Mucosa of rectum (tissue), 2 donors: ENCODE data around the gene FCHSD1.

Source experiments
- H3K27ac ChIP-seq, 2 donors: one replicate each; pipeline ENCODE4 v1.7.0; 2013; ENCODE audit warnings: inconsistent platforms in 2 of 2, low read depth in 2 of 2, low read length in 2 of 2
- H3K27me3 ChIP-seq, 2 donors: one replicate each; pipeline ENCODE4 v1.7.0; 2013; ENCODE audit warnings: low read length in 2 of 2; ENCODE audit not compliant: control insufficient read depth in 2 of 2, insufficient read depth in 2 of 2
- H3K36me3 ChIP-seq, 2 donors: one replicate each; pipeline ENCODE4 v1.7.0; 2013; ENCODE audit warnings: low read length in 2 of 2; ENCODE audit not compliant: control insufficient read depth in 2 of 2, insufficient read depth in 2 of 2
- H3K4me1 ChIP-seq, 2 donors: one replicate each; pipeline ENCODE4 v1.7.0; 2013; ENCODE audit warnings: low read length in 2 of 2, mild to moderate bottlenecking in 1 of 2; ENCODE audit not compliant: control insufficient read depth in 2 of 2, insufficient read depth in 2 of 2
- H3K4me3 ChIP-seq, 2 donors: one replicate each; pipeline ENCODE4 v1.7.0; 2013; ENCODE audit warnings: low read length in 2 of 2
- H3K9ac ChIP-seq, 2 donors: one replicate each; pipeline ENCODE4 v1.7.0; 2013; ENCODE audit warnings: low read length in 2 of 2, low read depth in 1 of 2, mild to moderate bottlenecking in 1 of 2
- H3K9me3 ChIP-seq, 2 donors: one replicate each; pipeline ENCODE4 v1.7.0; 2013; ENCODE audit warnings: low read length in 2 of 2; ENCODE audit not compliant: control insufficient read depth in 2 of 2
- donor health status: healthy.
- donor health status: Normal muscosa, but diverticular disease.

The FCHSD1 gene

DNA sequence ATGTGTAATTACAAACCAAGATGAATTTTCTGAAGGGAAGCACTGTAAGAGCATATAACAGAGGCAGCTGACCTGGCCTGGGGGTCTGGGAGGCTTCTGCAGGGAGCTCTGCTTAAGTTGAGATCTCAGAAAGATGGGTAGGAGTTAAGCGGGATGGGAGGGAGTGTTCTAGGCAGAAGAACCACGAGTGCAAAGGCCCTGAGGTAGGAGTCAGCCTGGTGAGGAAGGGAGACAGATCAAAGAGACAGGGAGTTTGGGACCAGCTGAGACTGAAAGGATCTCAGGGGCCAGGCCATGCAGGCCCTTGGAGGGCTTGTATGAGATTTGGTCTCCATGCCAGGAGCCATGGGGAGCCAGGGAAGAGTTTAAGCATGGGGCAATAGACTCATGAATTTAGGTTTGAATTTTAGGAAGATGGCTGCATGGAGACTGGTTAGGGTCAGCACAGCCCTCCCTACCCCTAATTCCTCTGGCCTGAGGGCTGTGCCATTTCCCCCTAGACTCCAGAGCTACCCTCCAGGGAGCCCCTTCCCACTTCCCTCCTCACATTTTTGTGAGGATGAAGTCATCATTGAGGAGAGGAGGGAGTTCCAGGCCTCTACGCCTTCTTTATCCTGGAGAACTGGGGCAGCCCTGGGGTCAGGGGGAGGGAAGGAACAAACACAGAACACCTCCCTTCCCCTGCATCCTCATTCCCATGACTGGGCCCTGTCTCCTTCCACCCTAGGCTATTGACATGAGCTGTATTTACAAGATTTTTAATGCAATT is 35.6 kb upstream of the FCHSD1 start:
- H3K4me1 ChIP-seq = peaks cover 7 to 10% of the 10 kb centered on the region in 2 donors
- H3K27ac ChIP-seq = no peak overlapping the region
- no peak overlapping the region for H3K4me3 ChIP-seq
- no peaks in the 10 kb centered on the region for H3K9me3 ChIP-seq
- no peaks in the 10 kb centered on the region for H3K36me3 ChIP-seq
- H3K9ac ChIP-seq = no peak overlapping the region
- no peaks in the 10 kb centered on the region for H3K27me3 ChIP-seq

DNA sequence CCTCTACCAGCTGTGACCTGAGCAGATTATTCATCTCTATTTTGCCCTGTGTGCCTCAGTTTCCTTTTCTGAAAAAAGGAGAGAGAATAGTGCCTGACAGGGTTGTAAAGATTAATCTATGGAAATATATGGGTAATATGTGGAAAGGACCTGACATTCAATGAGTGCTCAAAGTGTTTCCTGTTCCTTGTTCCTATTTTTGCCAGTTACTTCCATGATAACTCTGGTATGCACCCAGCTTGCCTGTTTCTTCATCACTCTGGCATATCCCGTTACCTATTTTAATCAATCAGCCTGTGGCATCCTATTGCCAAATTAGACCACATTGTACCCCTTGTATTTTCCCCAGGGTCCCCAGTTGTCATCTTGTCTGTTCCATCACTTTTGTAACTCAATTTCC is 34.4 kb upstream of the FCHSD1 start:
- H3K4me3 ChIP-seq = no peak overlapping the region
- no peaks in the 10 kb centered on the region for H3K9me3 ChIP-seq

DNA sequence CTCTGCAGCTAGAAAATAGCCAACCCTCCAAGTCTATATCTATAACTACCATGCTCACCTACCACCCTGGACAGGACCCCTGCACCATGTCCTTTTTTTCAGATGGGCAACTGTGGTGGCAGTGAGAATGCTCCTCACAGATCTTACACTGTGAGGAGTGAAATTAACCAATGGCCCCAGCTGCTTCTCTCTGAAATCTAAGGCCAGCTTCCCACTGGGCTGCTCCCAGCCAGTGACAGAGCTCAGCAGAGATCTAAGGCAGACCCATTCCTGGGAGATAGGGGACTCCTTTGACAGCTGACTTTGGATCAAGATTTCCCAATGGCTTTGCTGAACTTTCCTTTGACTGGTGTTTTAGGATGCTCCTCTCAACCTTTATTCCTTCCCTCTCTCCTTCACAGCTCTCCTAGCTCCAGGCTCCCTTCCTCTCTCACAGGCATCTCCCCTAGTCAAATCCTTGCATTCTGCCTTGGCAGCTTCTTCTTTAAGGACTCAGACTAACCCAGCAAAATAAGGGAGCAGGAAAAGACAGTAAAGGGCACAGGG is 32.5 kb upstream of the FCHSD1 start:
- Histone ChIP-seq H3K27me3 (no peaks in the 10 kb centered on the region), H3K4me1 (peaks cover 17 to 18% of the 10 kb centered on the region in 2 donors), H3K9ac (no peak overlapping the region), H3K27ac (peak overlapping the region in 1 of 2 donors; percentile 32), H3K9me3 (no peaks in the 10 kb centered on the region), H3K4me3 (no peak overlapping the region), H3K36me3 (no peaks in the 10 kb centered on the region)

More for the DNA sequence above, 34.4 kb upstream of the FCHSD1 start:
- Histone ChIP-seq H3K27me3 (no peaks in the 10 kb centered on the region), H3K9ac (no peak overlapping the region), H3K27ac (no peak overlapping the region), H3K36me3 (no peaks in the 10 kb centered on the region), H3K4me1 (peaks cover 17% of the 10 kb centered on the region in 2 donors)

DNA sequence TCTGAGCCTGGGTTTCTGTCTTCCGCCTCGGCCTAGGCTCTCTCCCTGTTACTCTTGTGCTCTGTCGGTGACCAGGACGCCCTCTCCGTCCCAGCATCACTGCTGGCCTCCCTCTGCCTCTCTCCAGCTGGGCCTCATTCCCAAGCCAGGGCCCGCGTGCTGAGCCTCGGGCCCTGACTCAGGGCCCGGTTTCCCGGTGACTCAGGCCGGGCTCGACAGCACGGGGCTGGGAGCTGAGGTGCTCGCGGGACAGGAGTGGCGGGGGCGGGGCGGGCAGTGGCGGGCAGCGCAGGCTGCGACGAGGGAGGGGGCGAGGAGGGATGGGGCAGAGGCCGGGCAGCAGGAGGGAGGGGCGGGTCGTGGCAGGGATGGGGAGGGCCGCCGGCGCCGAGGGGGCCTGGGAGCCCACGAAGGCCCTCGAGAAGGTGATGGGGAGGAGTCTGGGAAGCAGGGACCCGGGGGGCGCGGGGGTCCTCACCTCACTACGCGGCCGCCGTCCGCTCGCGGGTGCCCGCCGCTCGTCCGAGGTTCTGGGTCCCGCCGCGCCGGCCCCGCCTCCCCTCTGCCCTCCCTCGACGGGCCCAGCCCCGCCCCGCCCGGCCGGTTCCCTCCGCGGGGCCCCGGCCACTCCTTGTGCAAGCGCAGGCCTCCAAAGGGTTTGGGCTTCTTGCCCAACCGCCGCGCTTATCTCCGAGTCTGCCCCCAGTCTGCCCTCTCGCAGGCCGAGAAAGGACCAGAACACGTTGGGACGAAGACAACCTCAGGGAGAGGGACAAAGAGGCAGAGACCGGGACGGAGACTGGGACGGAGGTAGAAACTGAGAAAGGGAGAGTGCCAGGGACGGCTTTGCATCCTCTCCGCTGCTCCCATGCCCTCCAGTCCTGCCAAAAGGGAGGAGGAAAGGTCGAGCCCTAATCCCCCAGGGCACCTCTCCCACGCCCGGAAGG is 30.8 kb upstream of the FCHSD1 start, which contains the start of gene ARAP3:
Gene ARAP3, minus strand, starts transcription at position 536 of the 947 bp plus-strand sequence. CDS start 1,744 bp downstream, outside the sequence.
- H3K36me3 ChIP-seq = no peaks in the 10 kb centered on the region
- peak within 1 kb of the TSS; percentile 64 to 79 for H3K9ac ChIP-seq
- H3K9me3 ChIP-seq = no peaks in the 10 kb centered on the region
- peak within 1 kb of the TSS; percentile 57 to 68 for H3K4me3 ChIP-seq
- no peaks in the 10 kb centered on the region for H3K27me3 ChIP-seq
- peak within 1 kb of the TSS; percentile 73 to 76 for H3K27ac ChIP-seq
- H3K4me1 ChIP-seq = peaks cover 17 to 18% of the 10 kb centered on the region in 2 donors

DNA sequence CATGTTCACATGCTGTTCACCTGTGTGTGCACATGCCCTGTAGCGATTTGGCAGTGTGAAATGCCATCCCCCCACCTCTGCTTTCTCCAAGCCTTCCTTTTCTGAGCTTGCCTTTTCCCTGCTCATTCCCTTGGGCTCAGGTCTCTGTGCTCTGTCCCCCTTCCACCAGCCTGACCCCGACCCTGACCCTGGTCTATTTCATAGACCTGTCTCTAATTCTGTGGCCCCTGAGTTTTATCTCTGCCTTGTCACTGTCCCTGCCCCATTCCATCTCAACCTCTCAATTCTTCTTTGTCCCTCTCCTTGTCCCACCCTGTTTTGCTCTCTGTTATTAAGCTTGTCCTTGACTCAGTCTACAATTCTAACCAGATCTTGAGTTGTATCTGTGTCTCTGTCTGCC is 30.1 kb upstream of the FCHSD1 start:
- Histone ChIP-seq H3K9me3 (no peaks in the 10 kb centered on the region), H3K36me3 (no peaks in the 10 kb centered on the region), H3K27ac (peak overlapping the region; percentile 50 to 73), H3K9ac (peak overlapping the region; percentile 64 to 79), H3K4me3 (peak overlapping the region; percentile 54 to 58), H3K27me3 (no peaks in the 10 kb centered on the region), H3K4me1 (peaks cover 17 to 18% of the 10 kb centered on the region in 2 donors)

DNA sequence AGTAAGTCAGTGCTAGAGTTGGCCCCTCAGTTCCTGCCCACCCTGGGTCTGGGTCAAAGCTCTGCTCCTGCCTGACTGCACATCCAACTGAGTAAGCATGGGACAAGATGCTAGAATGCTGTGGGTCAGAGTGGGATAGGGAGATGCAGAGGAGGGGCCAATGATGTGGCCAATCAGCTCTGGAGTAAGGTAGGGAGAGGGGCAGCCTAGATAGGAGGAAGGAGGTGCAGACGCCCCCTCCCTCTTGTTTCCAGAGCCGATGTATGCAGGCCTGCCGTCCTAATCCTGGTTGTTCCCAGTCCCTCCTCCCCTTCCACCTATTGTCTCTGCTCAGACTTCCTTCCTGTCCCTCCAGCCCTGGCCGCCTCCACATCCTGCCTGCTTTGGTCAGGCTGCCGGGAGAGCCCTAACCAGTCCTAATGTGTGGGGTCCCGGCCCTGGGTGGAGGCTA is 29.6 kb upstream of the FCHSD1 start:
- peak overlapping the region; percentile 3 to 64 for H3K9ac ChIP-seq
- peak overlapping the region; percentile 50 to 73 for H3K27ac ChIP-seq
- H3K36me3 ChIP-seq = no peaks in the 10 kb centered on the region
- no peaks in the 10 kb centered on the region for H3K9me3 ChIP-seq
- peak overlapping the region in 1 of 2 donors; percentile 58 for H3K4me3 ChIP-seq
- no peaks in the 10 kb centered on the region for H3K27me3 ChIP-seq
- peaks cover 17 to 18% of the 10 kb centered on the region in 2 donors for H3K4me1 ChIP-seq

DNA sequence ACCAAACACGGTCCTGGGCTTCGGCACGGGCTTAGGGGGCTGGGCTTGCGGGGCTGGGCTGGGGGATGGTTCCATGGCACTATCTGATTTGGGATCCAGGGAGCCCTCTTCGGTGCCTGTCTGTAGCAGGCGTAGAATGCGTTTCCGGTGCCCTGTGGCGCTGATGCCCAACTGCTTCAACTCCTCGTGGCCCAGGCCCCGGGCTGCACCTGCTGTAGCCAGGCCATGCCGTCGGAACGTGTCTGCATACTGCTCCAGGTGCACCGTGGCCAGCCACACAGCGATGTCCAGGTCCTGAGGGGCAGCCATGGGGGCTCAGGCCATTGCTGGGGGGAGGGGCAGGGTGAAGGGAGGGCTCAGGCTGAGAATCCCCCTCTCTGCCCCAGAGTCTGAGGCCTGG is 29.0 kb upstream of the FCHSD1 start:
- no peak overlapping the region for H3K4me3 ChIP-seq
- no peak overlapping the region for H3K27ac ChIP-seq

DNA sequence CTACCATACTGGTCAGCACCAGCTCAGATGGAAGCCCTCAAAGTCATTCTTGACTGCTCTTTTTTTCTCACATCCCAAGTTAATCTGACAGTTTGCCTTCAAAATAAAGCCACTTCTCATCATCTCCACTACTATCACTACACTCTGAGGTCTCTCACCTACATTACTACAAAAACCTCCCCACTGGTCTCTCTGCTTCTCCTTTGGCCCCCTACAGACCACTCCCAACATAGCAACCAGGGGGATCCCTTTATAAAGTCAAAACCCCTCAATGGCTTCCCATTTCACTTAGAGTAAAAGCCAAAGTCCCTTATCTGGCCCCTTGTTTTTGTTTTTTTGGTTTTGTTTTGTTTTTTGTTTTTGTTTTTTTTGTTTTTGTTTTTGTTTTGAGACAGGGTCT is 26.2 kb upstream of the FCHSD1 start:
- Histone ChIP-seq H3K9me3 (no peaks in the 10 kb centered on the region), H3K4me3 (no peak overlapping the region), H3K9ac (no peak overlapping the region), H3K27me3 (no peaks in the 10 kb centered on the region), H3K4me1 (peaks cover 13 to 15% of the 10 kb centered on the region in 2 donors), H3K27ac (no peak overlapping the region), H3K36me3 (no peaks in the 10 kb centered on the region)

More for the DNA sequence above, 29.0 kb upstream of the FCHSD1 start:
- Histone ChIP-seq H3K27me3 (no peaks in the 10 kb centered on the region), H3K36me3 (no peaks in the 10 kb centered on the region), H3K4me1 (peaks cover 17 to 18% of the 10 kb centered on the region in 2 donors), H3K9me3 (no peaks in the 10 kb centered on the region), H3K9ac (no peak overlapping the region)

DNA sequence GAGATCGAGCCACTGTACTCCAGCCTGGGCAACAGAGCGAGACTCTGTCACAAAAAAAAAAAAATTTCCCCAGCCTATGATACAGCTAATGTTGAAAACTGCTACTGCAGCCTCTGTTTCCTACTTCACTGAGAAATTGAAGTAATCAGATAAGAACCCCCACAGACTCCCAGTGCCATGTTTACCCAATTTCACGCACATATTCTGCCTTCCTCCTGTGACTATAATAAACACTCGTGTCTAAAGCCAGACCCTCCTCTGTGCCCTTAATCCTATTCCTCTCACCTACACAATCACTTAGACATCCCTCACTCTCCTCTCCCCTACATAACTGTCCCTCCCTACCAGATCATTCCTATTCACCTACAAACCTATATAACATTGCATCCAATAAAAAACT is 24.5 kb upstream of the FCHSD1 start:
- no peaks in the 10 kb centered on the region for H3K9me3 ChIP-seq
- H3K4me3 ChIP-seq = no peak overlapping the region
- no peaks in the 10 kb centered on the region for H3K36me3 ChIP-seq
- H3K4me1 ChIP-seq = peaks cover 1 to 2% of the 10 kb centered on the region in 2 donors
- no peak overlapping the region for H3K9ac ChIP-seq
- no peak overlapping the region for H3K27ac ChIP-seq
- no peaks in the 10 kb centered on the region for H3K27me3 ChIP-seq
